ENCODE measurements around the gene FMN2.
"Not testable (repeated sequence)": the region's sequence is repeated elsewhere in the genome, so short reads cannot be mapped to it uniquely, and the experiment has no call there.

FMN2 gene

GRCh38 chr1:240145120-240145519, 53.4 kb downstream of the FMN2 start:
- DNase-seq, result no peak

- no peak for DNase-seq
These were observed 56.6 kb downstream of the FMN2 start for GRCh38 chr1:240148333-240148732.

GRCh38 chr1:240149484-240150094, 57.9 kb downstream of the FMN2 start:
- DNase-seq, result peak; percentile 44 to 82 (median 45)

- no peak for DNase-seq
These were observed 59.6 kb downstream of the FMN2 start for GRCh38 chr1:240151136-240151735.

GRCh38 chr1:240152611-240153297, 61.1 kb downstream of the FMN2 start:
- DNase-seq, result no peak

GRCh38 chr1:240155605-240156004, 63.9 kb downstream of the FMN2 start:
- DNase-seq, result no peak

GRCh38 chr1:240164742-240165141, 73.1 kb downstream of the FMN2 start:
- no peak for DNase-seq

- peak in 1 of 3 experiments; percentile 43 for DNase-seq
These were observed 77.5 kb downstream of the FMN2 start for GRCh38 chr1:240169188-240169587.

GRCh38 chr1:240170266-240170665, 78.6 kb downstream of the FMN2 start:
- DNase-seq, result no peak

GRCh38 chr1:240170806-240171205, 79.1 kb downstream of the FMN2 start:
- DNase-seq, result no peak

- no peak for DNase-seq
These were observed 80.2 kb downstream of the FMN2 start for GRCh38 chr1:240171907-240172306.

GRCh38 chr1:240173836-240174235, 82.2 kb downstream of the FMN2 start:
- no peak for DNase-seq

GRCh38 chr1:240174734-240175133, 83.1 kb downstream of the FMN2 start:
- no peak for DNase-seq

- no peak for DNase-seq
These were observed 86.7 kb downstream of the FMN2 start for GRCh38 chr1:240178366-240178765.

- not testable (repeated sequence) for DNase-seq
These were observed 93.0 kb downstream of the FMN2 start for GRCh38 chr1:240184682-240185081.

- DNase-seq, result no peak
These were observed 96.5 kb downstream of the FMN2 start for GRCh38 chr1:240188139-240188538.

GRCh38 chr1:240189386-240189989, 97.8 kb downstream of the FMN2 start:
- peak; percentile 24 to 73 (median 42) for DNase-seq

GRCh38 chr1:240190881-240191401, 99.3 kb downstream of the FMN2 start:
- DNase-seq, result peak in 2 of 3 experiments; percentile 22 to 77

GRCh38 chr1:240192851-240193250, 101.2 kb downstream of the FMN2 start:
- DNase-seq, result no peak

- DNase-seq, result no peak
These were observed 102.0 kb downstream of the FMN2 start for GRCh38 chr1:240193679-240194078.

GRCh38 chr1:240194120-240194519, 102.4 kb downstream of the FMN2 start:
- DNase-seq, result no peak

GRCh38 chr1:240198376-240198775, 106.7 kb downstream of the FMN2 start:
- DNase-seq, result no peak

All from NCI-H1417 (cell line).